ENCODE results near the gene PPM1H. TPM values are rescaled to one million over a fixed set of nuclear protein-coding genes. Genes with fewer than 3 reads are reported as not detected.

PPM1H gene
- total and polyA plus RNA-seq, 2 of the 8 experiments (the other 6 are each of a cell fraction or from before 2014, with no cell fraction given) = 16.4 to 36.1 TPM

DNA sequence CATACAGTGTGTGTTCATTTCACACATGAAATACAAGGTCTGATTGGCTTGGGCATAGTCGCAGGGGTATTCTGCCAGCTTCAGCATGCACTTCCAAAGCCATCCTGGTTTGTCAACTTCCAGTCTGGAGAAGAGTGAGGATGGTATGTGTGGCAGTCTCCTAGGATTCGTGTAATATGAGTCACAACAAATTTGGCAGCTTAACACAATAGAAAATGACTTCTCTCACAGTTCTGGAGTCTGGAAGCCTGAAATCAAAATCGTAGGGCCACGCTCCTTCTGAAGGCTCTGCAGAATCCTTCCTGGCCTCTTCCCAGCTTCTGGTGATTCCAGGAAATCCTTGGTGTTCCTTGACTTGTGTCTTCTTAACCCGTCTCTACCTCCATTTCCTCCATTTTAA lies 167.5 kb downstream of the PPM1H start (continued):
- TF ChIP-seq RBBP5 (IDR thresholded peaks at IDR 0.05; ENCODE audit: borderline replicate concordance, low read depth, low read length) (no peak), HDAC2 (IDR thresholded peaks at IDR 0.05; ENCODE audit: borderline replicate concordance in 1 of 2, low read depth in 2 of 2, low read length in 2 of 2) (no peak), CBX5 (IDR thresholded peaks at IDR 0.05; ENCODE audit: low read depth, low read length) (no peak), TEAD4 (IDR thresholded peaks at IDR 0.05; ENCODE audit: low read depth, low read length) (no peak), NRF1 (IDR thresholded peaks at IDR 0.05; ENCODE audit: low read depth, low read length) (no peak)
- TF ChIP-seq, protein P1, sequence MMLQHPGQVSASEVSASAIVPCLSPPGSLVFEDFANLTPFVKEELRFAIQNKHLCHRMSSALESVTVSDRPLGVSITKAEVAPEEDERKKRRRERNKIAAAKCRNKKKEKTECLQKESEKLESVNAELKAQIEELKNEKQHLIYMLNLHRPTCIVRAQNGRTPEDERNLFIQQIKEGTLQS (IDR thresholded peaks at IDR 0.05; ENCODE audit: insufficient read depth, low read depth, low read length) = no peak
- TF ChIP-seq, protein P2, sequence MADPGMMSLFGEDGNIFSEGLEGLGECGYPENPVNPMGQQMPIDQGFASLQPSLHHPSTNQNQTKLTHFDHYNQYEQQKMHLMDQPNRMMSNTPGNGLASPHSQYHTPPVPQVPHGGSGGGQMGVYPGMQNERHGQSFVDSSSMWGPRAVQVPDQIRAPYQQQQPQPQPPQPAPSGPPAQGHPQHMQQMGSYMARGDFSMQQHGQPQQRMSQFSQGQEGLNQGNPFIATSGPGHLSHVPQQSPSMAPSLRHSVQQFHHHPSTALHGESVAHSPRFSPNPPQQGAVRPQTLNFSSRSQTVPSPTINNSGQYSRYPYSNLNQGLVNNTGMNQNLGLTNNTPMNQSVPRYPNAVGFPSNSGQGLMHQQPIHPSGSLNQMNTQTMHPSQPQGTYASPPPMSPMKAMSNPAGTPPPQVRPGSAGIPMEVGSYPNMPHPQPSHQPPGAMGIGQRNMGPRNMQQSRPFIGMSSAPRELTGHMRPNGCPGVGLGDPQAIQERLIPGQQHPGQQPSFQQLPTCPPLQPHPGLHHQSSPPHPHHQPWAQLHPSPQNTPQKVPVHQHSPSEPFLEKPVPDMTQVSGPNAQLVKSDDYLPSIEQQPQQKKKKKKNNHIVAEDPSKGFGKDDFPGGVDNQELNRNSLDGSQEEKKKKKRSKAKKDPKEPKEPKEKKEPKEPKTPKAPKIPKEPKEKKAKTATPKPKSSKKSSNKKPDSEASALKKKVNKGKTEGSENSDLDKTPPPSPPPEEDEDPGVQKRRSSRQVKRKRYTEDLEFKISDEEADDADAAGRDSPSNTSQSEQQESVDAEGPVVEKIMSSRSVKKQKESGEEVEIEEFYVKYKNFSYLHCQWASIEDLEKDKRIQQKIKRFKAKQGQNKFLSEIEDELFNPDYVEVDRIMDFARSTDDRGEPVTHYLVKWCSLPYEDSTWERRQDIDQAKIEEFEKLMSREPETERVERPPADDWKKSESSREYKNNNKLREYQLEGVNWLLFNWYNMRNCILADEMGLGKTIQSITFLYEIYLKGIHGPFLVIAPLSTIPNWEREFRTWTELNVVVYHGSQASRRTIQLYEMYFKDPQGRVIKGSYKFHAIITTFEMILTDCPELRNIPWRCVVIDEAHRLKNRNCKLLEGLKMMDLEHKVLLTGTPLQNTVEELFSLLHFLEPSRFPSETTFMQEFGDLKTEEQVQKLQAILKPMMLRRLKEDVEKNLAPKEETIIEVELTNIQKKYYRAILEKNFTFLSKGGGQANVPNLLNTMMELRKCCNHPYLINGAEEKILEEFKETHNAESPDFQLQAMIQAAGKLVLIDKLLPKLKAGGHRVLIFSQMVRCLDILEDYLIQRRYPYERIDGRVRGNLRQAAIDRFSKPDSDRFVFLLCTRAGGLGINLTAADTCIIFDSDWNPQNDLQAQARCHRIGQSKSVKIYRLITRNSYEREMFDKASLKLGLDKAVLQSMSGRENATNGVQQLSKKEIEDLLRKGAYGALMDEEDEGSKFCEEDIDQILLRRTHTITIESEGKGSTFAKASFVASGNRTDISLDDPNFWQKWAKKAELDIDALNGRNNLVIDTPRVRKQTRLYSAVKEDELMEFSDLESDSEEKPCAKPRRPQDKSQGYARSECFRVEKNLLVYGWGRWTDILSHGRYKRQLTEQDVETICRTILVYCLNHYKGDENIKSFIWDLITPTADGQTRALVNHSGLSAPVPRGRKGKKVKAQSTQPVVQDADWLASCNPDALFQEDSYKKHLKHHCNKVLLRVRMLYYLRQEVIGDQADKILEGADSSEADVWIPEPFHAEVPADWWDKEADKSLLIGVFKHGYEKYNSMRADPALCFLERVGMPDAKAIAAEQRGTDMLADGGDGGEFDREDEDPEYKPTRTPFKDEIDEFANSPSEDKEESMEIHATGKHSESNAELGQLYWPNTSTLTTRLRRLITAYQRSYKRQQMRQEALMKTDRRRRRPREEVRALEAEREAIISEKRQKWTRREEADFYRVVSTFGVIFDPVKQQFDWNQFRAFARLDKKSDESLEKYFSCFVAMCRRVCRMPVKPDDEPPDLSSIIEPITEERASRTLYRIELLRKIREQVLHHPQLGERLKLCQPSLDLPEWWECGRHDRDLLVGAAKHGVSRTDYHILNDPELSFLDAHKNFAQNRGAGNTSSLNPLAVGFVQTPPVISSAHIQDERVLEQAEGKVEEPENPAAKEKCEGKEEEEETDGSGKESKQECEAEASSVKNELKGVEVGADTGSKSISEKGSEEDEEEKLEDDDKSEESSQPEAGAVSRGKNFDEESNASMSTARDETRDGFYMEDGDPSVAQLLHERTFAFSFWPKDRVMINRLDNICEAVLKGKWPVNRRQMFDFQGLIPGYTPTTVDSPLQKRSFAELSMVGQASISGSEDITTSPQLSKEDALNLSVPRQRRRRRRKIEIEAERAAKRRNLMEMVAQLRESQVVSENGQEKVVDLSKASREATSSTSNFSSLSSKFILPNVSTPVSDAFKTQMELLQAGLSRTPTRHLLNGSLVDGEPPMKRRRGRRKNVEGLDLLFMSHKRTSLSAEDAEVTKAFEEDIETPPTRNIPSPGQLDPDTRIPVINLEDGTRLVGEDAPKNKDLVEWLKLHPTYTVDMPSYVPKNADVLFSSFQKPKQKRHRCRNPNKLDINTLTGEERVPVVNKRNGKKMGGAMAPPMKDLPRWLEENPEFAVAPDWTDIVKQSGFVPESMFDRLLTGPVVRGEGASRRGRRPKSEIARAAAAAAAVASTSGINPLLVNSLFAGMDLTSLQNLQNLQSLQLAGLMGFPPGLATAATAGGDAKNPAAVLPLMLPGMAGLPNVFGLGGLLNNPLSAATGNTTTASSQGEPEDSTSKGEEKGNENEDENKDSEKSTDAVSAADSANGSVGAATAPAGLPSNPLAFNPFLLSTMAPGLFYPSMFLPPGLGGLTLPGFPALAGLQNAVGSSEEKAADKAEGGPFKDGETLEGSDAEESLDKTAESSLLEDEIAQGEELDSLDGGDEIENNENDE (IDR thresholded peaks at IDR 0.05; ENCODE audit: insufficient replicate concordance, low read length) = no peak
